Measurements from ENCODE around the gene PDIA2. TPM values are rescaled to one million over a fixed set of nuclear protein-coding genes. Genes with fewer than 3 reads are reported as not detected.
"Not testable (repeated sequence)": the region's sequence is repeated elsewhere in the genome, so short reads cannot be mapped to it uniquely, and the experiment has no call there.

The PDIA2 gene
- total RNA-seq, 6 experiments from 2014 or later = not detected

GRCh38 chr16:264440-264951 lies 18.5 kb upstream of the PDIA2 start:
- Mint-ChIP-seq H3K4me3 (no peak overlapping the region), H3K27ac (no peak overlapping the region), H3K27me3 (ENCODE audit: insufficient read depth) (peaks cover 6% of the 10 kb centered on the region), H3K36me3 (ENCODE audit: low read depth) (no peaks in the 10 kb centered on the region), H3K9me3 (no peaks in the 10 kb centered on the region), H3K4me1 (ENCODE audit: low read depth) (peaks cover 5% of the 10 kb centered on the region; the same call in 1 of the 2 replicates)
- no peak for DNase-seq
- TF ChIP-seq, protein P1, sequence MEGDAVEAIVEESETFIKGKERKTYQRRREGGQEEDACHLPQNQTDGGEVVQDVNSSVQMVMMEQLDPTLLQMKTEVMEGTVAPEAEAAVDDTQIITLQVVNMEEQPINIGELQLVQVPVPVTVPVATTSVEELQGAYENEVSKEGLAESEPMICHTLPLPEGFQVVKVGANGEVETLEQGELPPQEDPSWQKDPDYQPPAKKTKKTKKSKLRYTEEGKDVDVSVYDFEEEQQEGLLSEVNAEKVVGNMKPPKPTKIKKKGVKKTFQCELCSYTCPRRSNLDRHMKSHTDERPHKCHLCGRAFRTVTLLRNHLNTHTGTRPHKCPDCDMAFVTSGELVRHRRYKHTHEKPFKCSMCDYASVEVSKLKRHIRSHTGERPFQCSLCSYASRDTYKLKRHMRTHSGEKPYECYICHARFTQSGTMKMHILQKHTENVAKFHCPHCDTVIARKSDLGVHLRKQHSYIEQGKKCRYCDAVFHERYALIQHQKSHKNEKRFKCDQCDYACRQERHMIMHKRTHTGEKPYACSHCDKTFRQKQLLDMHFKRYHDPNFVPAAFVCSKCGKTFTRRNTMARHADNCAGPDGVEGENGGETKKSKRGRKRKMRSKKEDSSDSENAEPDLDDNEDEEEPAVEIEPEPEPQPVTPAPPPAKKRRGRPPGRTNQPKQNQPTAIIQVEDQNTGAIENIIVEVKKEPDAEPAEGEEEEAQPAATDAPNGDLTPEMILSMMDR (IDR thresholded peaks at IDR 0.05) = no peak

GRCh38 chr16:265002-265529 lies 17.9 kb upstream of the PDIA2 start:
- Mint-ChIP-seq H3K27ac (no peak overlapping the region), H3K4me1 (ENCODE audit: low read depth) (peaks cover 5% of the 10 kb centered on the region; the same call in 1 of the 2 replicates)
- no peak for DNase-seq

DNA sequence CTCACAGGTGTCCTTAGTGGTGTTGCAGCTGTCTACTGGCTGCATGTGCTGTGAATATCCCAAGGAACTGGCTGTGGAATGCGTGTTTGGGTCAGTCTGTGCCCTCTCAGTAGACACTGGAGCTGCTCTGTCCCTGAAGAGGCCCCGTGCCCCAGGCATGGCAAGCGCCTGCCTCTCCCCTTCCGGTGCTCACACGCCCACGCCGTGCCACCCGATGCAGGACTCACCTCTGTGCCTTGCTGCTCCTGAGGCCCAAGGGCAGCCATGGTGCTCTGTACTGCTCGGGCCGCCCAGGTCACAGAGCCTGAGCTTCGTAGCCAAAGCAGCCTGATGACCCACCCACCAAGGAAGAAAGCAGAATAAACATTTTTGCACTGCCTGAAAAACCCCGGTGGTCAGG lies 17.3 kb upstream of the PDIA2 start:
- Mint-ChIP-seq H3K4me3 (no peak overlapping the region), H3K4me1 (ENCODE audit: low read depth) (peaks cover 5% of the 10 kb centered on the region; the same call in 1 of the 2 replicates), H3K36me3 (ENCODE audit: low read depth) (no peaks in the 10 kb centered on the region), H3K27me3 (ENCODE audit: insufficient read depth) (peaks cover 6% of the 10 kb centered on the region), H3K9me3 (no peaks in the 10 kb centered on the region), H3K27ac (no peak overlapping the region)
- DNase-seq = no peak
- TF ChIP-seq, protein P1 (IDR thresholded peaks at IDR 0.05) = no peak

More at GRCh38 chr16:265002-265529, 17.9 kb upstream of the PDIA2 start:
- TF ChIP-seq, protein P1 (IDR thresholded peaks at IDR 0.05) = no peak
- no peaks in the 10 kb centered on the region for H3K9me3 Mint-ChIP-seq
- H3K4me3 Mint-ChIP-seq = no peak overlapping the region
- H3K27me3 Mint-ChIP-seq (ENCODE audit: insufficient read depth) = peaks cover 6% of the 10 kb centered on the region
- H3K36me3 Mint-ChIP-seq (ENCODE audit: low read depth) = no peaks in the 10 kb centered on the region

- Mint-ChIP-seq H3K4me1 (ENCODE audit: low read depth) (peaks cover 5% of the 10 kb centered on the region; the same call in 1 of the 2 replicates), H3K36me3 (ENCODE audit: low read depth) (no peaks in the 10 kb centered on the region), H3K27ac (no peak overlapping the region), H3K27me3 (ENCODE audit: insufficient read depth) (peaks cover 6% of the 10 kb centered on the region), H3K4me3 (no peak overlapping the region), H3K9me3 (no peaks in the 10 kb centered on the region)
- DNase-seq = no peak
- TF ChIP-seq, protein P1 (IDR thresholded peaks at IDR 0.05) = no peak
Observed at GRCh38 chr16:266258-267164, 16.5 kb upstream of the PDIA2 start.

DNA sequence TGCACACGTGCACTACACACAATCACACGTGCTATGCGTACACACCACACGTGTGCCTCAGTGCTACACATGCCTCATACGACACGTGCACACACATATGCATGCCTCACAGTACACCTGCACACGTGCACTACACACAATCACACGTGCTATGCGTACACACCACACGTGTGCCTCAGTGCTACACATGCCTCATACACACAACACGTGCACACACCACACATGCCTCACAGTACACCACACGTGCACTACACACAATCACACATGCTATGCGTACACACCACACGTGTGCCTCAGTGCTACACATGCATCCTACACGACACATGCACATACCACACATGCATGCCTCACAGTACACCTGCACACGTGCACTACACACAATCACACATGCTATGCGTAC lies 15.4 kb upstream of the PDIA2 start:
- H3K9me3 Mint-ChIP-seq; H3K4me3 Mint-ChIP-seq; H3K27me3 Mint-ChIP-seq (ENCODE audit: insufficient read depth): not testable (repeated sequence)

More for the DNA sequence above, 15.4 kb upstream of the PDIA2 start:
- DNase-seq; H3K27ac Mint-ChIP-seq; H3K36me3 Mint-ChIP-seq (ENCODE audit: low read depth); H3K4me1 Mint-ChIP-seq (ENCODE audit: low read depth): not testable (repeated sequence)

Measured in HFFc6 (cell line).